ENCODE data around the gene ASB11.

Gene ASB11

DNA sequence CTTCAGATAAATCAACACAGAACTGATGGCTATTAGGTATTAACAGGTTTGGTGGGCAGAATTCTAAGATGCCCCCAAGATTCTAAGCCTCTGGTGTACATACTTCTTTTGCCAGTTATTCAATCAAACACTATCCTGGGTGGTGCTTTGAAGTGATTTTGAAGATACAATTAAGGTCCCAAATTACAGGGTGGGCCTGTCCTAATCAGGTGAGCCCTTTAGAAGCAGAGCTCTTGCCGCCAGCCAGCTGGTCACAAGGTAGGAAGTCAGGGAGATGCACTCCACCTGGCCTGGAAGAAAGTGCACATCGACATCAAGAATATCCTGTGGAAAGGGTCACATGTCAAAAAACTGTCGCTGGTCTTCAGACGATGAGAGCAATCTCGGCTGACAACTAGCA is 75.0 kb downstream of the ASB11 start:
- DNase-seq = no peak
- intact Hi-C loops (cut with DNase I) = no loop called here

- DNase-seq = no peak
- intact Hi-C loops (cut with DNase I) = no loop called here
Observed at GRCh38 chrX:15236146-15236545, 79.3 kb downstream of the ASB11 start.

GRCh38 chrX:15235001-15235400 is 80.4 kb downstream of the ASB11 start:
- intact Hi-C loops (cut with DNase I) = no loop called here

DNA sequence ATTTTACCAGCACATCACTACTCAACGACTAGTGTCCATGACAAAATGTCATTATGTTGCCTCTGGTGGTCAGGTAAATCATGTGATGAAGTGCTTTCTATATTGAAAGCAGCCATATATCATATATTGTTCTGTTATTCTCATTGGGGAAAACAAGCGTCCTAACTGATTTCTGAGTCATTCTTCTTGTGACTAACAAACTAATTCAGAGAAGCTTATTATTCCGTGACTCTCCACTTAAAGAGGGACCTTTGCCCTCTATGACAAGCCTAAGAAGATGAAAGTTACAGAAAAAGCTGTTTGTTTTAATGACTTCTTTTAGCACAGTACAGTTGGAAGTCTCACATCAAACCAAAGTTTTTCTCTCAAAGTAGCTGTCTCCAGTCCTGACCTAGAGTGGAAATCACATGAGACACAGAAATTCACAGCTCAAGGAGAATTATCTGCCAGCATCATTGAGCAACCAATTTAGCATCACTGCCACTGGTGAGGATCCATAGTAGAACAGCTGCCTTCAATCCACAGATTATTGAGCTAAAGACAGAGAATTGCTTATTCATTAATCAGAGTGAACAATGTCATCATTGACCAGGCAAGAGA is 81.9 kb downstream of the ASB11 start:
- no peak for DNase-seq
- intact Hi-C loops (cut with DNase I) = no loop called here

More at GRCh38 chrX:15235001-15235400, 80.4 kb downstream of the ASB11 start:
- DNase-seq = no peak
